ENCODE measurements around the gene SLC25A6.
"Not testable (repeated sequence)": the region's sequence is repeated elsewhere in the genome, so short reads cannot be mapped to it uniquely, and the experiment has no call there.

Gene SLC25A6

DNA sequence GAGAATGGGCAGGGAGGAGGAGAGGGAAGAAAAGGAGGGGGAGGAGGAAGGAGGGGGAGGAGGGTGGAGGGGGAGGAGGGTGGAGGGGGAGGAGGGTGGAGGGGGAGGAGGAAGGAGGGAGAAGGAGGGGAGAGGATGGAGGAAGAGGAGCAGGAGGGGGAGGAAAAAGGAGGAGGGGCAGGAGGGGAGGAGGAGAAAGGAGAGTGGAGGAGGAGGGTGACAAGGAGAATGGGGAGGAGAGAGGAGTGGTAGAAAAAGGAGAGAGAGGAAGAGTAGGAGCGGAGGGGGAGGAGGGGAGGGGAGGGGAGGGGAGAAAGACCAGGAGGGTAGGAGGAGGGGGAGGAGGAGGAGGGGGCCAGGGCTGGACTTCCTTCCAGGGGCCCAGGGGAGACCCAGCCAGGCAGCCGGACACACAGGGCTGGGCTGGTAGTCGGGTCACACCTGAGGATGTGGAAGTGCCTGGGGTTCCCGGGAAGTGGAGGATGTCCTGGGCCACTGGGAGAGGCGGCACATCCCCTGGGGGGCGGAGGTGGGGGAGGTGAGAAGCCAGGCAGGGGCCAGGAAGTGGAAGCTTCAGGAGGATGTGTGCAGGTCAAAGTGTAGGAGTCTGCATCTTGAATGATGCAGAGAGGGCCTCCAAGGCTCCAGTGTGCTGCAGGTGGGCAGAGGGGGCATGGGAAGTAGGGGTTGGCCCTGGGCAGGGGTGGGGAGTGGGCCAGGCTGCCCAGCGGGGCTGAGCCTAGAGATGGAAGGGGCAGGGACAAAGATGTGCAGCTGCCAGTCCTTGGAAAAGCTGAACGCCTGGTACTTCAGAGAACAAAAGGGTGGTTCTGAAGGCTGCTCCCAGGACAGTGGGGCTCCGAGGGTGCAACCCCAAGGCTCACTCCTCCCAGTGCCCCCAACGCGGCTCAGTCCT lies 36.5 kb downstream of the SLC25A6 start:
- no peak for DNase-seq (ENCODE audit: low read depth in 3 of 3, low spot score in 1 of 3)

DNA sequence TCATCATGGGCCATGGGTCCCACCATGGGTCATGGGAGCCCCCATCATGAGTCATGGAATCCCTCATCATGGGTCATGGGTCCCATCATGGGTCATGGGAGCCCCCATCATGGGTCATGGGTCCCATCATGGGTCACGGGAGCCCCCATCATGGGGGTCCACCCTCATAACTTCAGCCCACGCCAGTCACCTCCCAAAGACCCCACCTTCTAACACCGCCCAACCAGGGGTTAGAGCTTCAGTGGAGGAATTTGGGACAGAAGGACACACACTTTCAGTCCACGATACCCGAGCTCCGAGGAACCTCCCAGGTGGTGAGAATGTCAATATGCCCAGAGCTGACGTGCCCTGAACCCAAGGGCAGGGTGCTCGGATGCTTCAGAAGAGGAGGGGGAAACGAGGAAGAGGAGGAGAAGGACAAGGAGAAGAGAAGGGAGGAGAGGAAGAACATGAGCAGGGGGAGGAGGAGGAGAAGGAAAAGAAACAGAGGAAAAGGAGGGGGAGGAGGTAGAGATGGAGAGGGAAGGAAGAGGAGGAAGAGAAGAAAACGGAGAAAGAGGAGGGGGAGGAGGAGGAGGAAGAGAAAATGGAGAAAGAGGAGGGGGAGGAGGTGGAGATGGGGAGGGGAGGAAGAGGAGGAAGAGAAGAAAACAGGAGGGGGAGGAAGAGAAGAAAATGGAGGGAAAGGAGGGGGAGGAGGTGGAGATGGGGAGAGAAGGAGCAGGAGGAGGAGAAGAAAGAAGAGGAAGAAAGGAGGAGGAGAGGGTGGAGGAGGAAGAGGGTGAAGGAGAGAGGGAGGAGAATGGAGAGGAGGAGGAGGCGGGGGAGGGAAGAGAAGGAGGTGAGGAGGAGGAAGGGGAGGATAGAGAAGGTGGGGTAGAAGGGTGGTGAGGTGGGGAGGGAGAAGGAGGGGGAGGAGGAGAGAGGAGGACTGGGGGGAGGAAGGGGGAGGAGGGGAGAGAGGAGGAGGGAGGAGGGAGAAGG lies 37.6 kb downstream of the SLC25A6 start:
- no peak for DNase-seq (ENCODE audit: low read depth in 3 of 3, low spot score in 1 of 3)

DNA sequence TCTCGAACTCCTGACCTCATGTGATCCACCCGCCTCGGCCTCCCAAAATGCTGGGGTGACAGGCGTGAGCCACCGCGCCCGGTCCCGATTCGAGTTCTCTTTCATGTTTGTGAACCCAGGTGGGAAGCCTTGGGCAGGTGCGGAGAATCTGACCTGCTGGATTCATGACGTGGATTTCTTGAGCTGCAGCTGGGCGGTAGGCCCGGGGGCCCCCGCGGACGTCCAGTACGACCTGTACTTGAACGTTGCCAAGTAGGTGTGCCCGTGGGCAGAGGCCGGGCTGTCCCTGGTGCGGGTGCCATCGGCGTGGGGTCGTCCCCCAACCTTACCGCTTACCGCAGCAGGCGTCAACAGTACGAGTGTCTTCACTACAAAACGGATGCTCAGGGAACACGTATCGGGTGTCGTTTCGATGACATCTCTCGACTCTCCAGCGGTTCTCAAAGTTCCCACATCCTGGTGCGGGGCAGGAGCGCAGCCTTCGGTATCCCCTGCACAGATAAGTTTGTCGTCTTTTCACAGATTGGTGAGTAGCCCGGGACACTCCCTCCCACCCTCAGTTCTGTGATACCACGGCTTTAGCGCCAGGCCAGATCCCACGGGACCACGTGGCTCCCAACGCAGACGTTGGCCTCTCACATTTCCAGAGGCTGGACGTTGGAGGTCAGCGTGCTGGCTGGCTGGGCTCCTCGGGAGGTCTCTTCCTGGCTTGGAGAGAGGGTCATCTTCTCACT lies 39.8 kb downstream of the SLC25A6 start:
- DNase-seq (ENCODE audit: low read depth in 3 of 3, low spot score in 1 of 3) = no peak

DNA sequence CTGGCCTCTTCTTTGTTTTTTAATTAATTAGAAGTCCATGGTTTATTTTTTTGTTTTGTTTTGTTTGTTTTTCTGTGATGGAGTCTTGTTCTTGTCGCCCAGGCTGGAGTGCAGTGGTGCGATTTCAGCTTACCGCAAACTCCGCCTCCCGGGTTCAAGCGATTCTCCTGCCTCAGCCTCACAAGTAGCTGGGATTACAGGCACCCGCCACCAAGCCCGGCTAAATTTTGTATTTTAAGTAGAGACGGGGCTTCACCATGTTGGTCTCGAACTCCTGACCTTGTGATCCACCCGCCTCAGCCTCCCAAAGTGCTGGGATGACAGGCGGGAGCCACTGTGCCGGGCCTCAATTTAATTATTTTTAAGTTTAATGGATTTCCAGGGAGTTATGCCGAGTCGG lies 42.3 kb downstream of the SLC25A6 start:
- not testable (repeated sequence) for DNase-seq (ENCODE audit: low read depth in 3 of 3, low spot score in 1 of 3)

DNA sequence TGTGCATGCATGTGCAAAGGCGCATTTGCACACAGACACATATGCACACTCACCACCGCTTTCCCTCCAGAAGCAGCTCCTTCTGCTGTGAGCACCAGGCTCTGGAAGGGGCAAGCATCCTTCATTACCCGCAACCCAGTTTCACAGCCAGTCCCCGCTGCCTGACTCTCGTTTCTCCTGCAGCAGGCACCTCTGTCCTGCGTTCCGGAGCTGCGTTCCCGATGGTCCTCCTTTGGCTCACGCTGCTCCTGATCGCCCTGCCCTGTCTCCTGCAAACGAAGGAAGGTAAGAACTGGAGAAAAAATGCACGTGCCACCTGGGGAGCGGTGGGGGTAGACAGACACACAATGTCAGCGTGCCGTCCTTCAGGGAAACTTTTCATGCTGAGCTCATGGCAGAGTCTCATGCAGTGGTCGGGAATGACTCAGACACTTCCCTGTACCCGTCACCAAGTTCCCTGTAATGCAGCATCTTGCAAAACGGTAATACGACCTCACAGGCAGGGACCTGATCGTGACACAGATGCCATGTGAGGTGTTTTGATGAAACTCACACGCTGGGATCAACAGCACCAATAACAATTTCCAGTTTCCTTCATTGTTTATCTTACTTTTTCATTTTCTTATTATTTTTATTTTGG lies 50.2 kb downstream of the SLC25A6 start:
- no peak for DNase-seq (ENCODE audit: low read depth in 3 of 3, low spot score in 1 of 3)

DNA sequence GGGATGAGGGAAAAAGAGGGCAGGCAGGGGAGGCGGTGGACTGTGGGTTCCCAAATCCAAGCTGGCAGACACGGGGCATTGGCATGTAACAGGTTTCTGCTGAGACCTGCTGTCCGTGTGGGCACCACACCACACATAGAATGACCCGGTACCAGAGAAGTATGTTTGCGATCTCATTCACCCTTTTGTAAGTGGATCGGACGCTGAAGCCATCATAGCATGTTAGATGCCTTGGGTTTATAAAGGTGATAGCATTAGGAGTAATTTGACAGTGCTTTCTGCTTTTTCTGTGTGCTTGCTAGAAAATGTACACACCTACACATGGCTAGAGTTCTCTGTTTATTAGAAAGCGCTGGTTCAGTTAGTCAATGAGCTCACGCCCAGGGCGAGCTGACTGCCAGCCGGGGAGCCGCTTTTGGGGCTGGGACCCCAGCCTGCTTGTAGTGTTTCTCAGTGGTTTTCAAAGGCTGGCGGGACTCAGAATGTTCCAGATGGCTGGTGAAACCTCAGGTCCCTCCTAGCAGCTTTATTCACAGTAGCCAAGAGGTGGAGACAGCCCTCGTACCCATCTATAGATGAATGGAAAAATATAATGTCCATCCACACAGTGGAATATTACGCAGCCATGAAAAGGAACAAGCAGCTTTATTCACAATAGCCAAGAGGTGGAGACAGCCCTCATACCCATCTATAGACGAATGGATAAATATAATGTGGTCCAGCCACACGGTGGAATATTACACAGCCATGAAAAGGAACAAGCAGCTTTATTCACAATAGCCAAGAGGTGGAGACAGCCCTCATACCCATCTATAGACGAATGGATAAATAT lies 54.7 kb downstream of the SLC25A6 start:
- no peak for DNase-seq (ENCODE audit: low read depth in 3 of 3, low spot score in 1 of 3)

DNA sequence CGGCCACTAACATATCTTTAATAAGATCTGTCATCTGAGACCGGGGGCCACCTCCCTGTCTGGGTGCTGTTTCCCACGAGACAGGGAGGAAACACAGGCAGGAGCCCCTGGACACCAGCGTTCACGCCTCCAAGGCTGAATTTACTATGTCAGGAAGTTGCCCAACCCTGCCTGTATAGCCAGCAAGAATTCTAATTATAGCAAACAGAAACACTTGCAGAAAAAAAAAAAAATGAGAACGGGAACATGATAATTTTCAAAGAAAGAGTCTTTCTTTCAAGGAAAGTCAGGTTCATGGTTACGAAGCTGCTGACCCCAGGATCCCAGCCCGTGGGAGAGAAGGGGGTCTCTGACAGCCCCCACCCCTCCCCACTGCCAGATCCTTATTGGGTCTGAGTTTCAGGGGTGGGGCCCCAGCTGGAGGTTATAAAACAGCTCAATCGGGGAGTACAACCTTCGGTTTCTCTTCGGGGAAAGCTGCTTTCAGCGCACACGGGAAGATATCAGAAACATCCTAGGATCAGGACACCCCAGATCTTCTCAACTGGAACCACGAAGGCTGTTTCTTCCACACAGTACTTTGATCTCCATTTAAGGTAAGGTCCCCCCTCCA lies 55.5 kb downstream of the SLC25A6 start, which contains the start of gene IL3RA:
IL3RA (plus strand) TSS at position 455 of the 613 bp plus-strand sequence. CDS start 4,981 bp downstream, outside the sequence.
- DNase-seq (ENCODE audit: low read depth in 3 of 3, low spot score in 1 of 3) = no peak
